Fibroblast of gingiva (primary cell): Measurements from ENCODE around the gene MED27.
"Not testable (repeated sequence)": the region's sequence is repeated elsewhere in the genome, so short reads cannot be mapped to it uniquely, and the experiment has no call there.

Source experiments
- DNase-seq: peaks from one replicate; pipeline ENCODE4 v3.0.0-alpha.2; 2011; ENCODE audit warnings: low read depth

Gene MED27

GRCh38 chr9:132077881-132078698 lies 1.6 kb downstream of the MED27 start:
- peak; percentile 63 for DNase-seq

- no peak for DNase-seq
Observed at GRCh38 chr9:132075853-132076252, 3.8 kb downstream of the MED27 start.

GRCh38 chr9:132074736-132075135 lies 4.9 kb downstream of the MED27 start:
- DNase-seq: peak; percentile 77

GRCh38 chr9:132071847-132072507 lies 7.7 kb downstream of the MED27 start:
- no peak for DNase-seq

GRCh38 chr9:132069046-132069898 lies 10.4 kb downstream of the MED27 start:
- peak; percentile 38 for DNase-seq

- no peak for DNase-seq
Observed at GRCh38 chr9:132068605-132069004, 11.1 kb downstream of the MED27 start.

- DNase-seq: no peak
Observed at GRCh38 chr9:132066511-132066910, 13.2 kb downstream of the MED27 start.

- no peak for DNase-seq
Observed at GRCh38 chr9:132066057-132066456, 13.6 kb downstream of the MED27 start.

GRCh38 chr9:132063281-132063680 lies 16.4 kb downstream of the MED27 start:
- DNase-seq: no peak

GRCh38 chr9:132062806-132063205 lies 16.9 kb downstream of the MED27 start:
- peak; percentile 12 for DNase-seq

GRCh38 chr9:132061526-132061925 lies 18.1 kb downstream of the MED27 start:
- DNase-seq: no peak

GRCh38 chr9:132059361-132059760 lies 20.3 kb downstream of the MED27 start:
- no peak for DNase-seq

GRCh38 chr9:132058226-132058625 lies 21.4 kb downstream of the MED27 start:
- DNase-seq: not testable (repeated sequence)

GRCh38 chr9:132056717-132057560 lies 22.7 kb downstream of the MED27 start:
- no peak for DNase-seq

- DNase-seq: no peak
Observed at GRCh38 chr9:132055756-132056155, 23.9 kb downstream of the MED27 start.

- DNase-seq: no peak
Observed at GRCh38 chr9:132054024-132054423, 25.6 kb downstream of the MED27 start.

GRCh38 chr9:132049900-132050299 lies 29.8 kb downstream of the MED27 start:
- no peak for DNase-seq

- peak; percentile 23 for DNase-seq
Observed at GRCh38 chr9:132049323-132049882, 30.3 kb downstream of the MED27 start.

GRCh38 chr9:132048201-132048600 lies 31.5 kb downstream of the MED27 start:
- DNase-seq: no peak

- DNase-seq: no peak
Observed at GRCh38 chr9:132046456-132046855, 33.2 kb downstream of the MED27 start.

- no peak for DNase-seq
Observed at GRCh38 chr9:132044176-132044875, 35.3 kb downstream of the MED27 start.
